Measurements from ENCODE around the gene NUTM2D.
"Not testable (repeated sequence)": the region's sequence is repeated elsewhere in the genome, so short reads cannot be mapped to it uniquely, and the experiment has no call there.

GRCh38 chr10:87314360-87314973 lies 43.1 kb upstream of the NUTM2D start:
- TF ChIP-seq, protein P1, sequence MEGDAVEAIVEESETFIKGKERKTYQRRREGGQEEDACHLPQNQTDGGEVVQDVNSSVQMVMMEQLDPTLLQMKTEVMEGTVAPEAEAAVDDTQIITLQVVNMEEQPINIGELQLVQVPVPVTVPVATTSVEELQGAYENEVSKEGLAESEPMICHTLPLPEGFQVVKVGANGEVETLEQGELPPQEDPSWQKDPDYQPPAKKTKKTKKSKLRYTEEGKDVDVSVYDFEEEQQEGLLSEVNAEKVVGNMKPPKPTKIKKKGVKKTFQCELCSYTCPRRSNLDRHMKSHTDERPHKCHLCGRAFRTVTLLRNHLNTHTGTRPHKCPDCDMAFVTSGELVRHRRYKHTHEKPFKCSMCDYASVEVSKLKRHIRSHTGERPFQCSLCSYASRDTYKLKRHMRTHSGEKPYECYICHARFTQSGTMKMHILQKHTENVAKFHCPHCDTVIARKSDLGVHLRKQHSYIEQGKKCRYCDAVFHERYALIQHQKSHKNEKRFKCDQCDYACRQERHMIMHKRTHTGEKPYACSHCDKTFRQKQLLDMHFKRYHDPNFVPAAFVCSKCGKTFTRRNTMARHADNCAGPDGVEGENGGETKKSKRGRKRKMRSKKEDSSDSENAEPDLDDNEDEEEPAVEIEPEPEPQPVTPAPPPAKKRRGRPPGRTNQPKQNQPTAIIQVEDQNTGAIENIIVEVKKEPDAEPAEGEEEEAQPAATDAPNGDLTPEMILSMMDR (optimal IDR thresholded peaks at IDR 0.05 in 1 of 3, IDR thresholded peaks at IDR 0.05 in 1 of 3, conservative IDR thresholded peaks at IDR 0.05 in 1 of 3; ENCODE audit: extremely low read depth in 1 of 3, insufficient read depth in 2 of 3, low read length in 3 of 3), result not testable (repeated sequence)
- TF ChIP-seq EZH2 (IDR thresholded peaks at IDR 0.05; ENCODE audit: low read length), result not testable (repeated sequence)

Data from keratinocyte (primary cell).